CD14-positive monocyte (primary cell): ENCODE results near the gene CCDC40. TPM values are rescaled to one million over a fixed set of nuclear protein-coding genes. Genes with fewer than 3 reads are reported as not detected.

Source experiments
- DNase-seq, 3 donors: peaks; one replicate each; pipeline ENCODE4 v3.0.0-alpha.2; 2011 to 2022
- H2AFZ ChIP-seq: 2 replicates; pipeline ENCODE4 v1.6.0; 2012; ENCODE audit warnings: mild to moderate bottlenecking, low read depth, low read length, inconsistent platforms; ENCODE audit not compliant: insufficient read depth, poor library complexity, severe bottlenecking
- H3K27ac ChIP-seq, 2 donors: 1 replicate in 1 of 2; 2 replicates in 1 of 2; pipeline ENCODE4 v1.5.1; 2012 to 2013; ENCODE audit warnings: low read length in 2 of 2, control low read depth in 1 of 2, inconsistent platforms in 1 of 2, low read depth in 1 of 2, mild to moderate bottlenecking in 1 of 2
- H3K27me3 ChIP-seq, 2 donors: one replicate each; pipeline versions ENCODE4 v1.6.0 to v1.6.1; 2011 to 2013; ENCODE audit warnings: low read length in 2 of 2; ENCODE audit not compliant: control insufficient read depth in 2 of 2, insufficient read depth in 2 of 2
- H3K36me3 ChIP-seq, 2 donors: replicated peaks in 1 of 2; 1 replicate in 1 of 2; 2 replicates in 1 of 2; pipeline versions ENCODE4 v1.5.1 to v1.6.1; 2012 to 2013; ENCODE audit warnings: low read length in 2 of 2, control low read depth in 1 of 2, inconsistent platforms in 1 of 2, mild to moderate bottlenecking in 1 of 2; ENCODE audit not compliant: insufficient read depth in 2 of 2, control insufficient read depth in 1 of 2
- H3K4me1 ChIP-seq, 2 donors: 1 replicate in 1 of 2; 2 replicates in 1 of 2; pipeline versions ENCODE4 v1.5.1 to v1.6.1; 2012 to 2013; ENCODE audit warnings: low read length in 2 of 2, control low read depth in 1 of 2, inconsistent platforms in 1 of 2, mild to moderate bottlenecking in 1 of 2, moderate library complexity in 1 of 2; ENCODE audit not compliant: insufficient read depth in 2 of 2, control insufficient read depth in 1 of 2
- H3K4me2 ChIP-seq: replicated peaks from 2 replicates; pipeline ENCODE3; 2012; ENCODE audit warnings: low read length, moderate library complexity, mild to moderate bottlenecking; ENCODE audit not compliant: poor library complexity, severe bottlenecking; ENCODE audit errors: extremely low read depth
- H3K4me3 ChIP-seq, 3 experiments: fragments of 200-600 bp in 1 of 3; sonication (generic) in 1 of 3; replicated peaks in 1 of 3; 1 replicate in 2 of 3; 2 replicates in 1 of 3; pipeline ENCODE4 v1.5.1; 2011 to 2013; ENCODE audit warnings: low read length in 3 of 3, mild to moderate bottlenecking in 3 of 3, control low read depth in 2 of 3, low read depth in 2 of 3, inconsistent platforms in 1 of 3, moderate library complexity in 1 of 3
- H3K79me2 ChIP-seq: 2 replicates; pipeline ENCODE4 v1.6.0; 2012; ENCODE audit warnings: mild to moderate bottlenecking, control low read depth, inconsistent platforms, low read length, moderate library complexity; ENCODE audit not compliant: insufficient read depth
- H3K9ac ChIP-seq: 2 replicates; pipeline ENCODE4 v1.6.0; 2017; ENCODE audit warnings: low read length, mild to moderate bottlenecking; ENCODE audit not compliant: insufficient read depth, poor library complexity, severe bottlenecking
- H3K9me3 ChIP-seq, 2 donors: replicated peaks in 1 of 2; 1 replicate in 1 of 2; 2 replicates in 1 of 2; pipeline versions ENCODE4 v1.5.1 to v1.6.1; 2012 to 2013; ENCODE audit warnings: low read length in 2 of 2, control low read depth in 1 of 2; ENCODE audit not compliant: control insufficient read depth in 1 of 2, insufficient read depth in 1 of 2
- H4K20me1 ChIP-seq: 2 replicates; pipeline ENCODE4 v1.6.0; 2012; ENCODE audit warnings: mild to moderate bottlenecking, low read length, control low read depth, moderate library complexity; ENCODE audit not compliant: insufficient read depth
- H3K27ac Mint-ChIP-seq, 7 donors: one replicate each; pipeline ENCODE4 v1.8.0; 2020; ENCODE audit warnings: mild to moderate bottlenecking in 7 of 7, mixed read lengths in 7 of 7, moderate library complexity in 6 of 7, inconsistent platforms in 2 of 7
- H3K27me3 Mint-ChIP-seq, 3 donors: one replicate each; pipeline ENCODE4 v1.8.0; 2021 to 2022; ENCODE audit warnings: low read depth in 3 of 3, mild to moderate bottlenecking in 3 of 3, mixed read lengths in 3 of 3, moderate library complexity in 3 of 3, inconsistent platforms in 1 of 3
- H3K36me3 Mint-ChIP-seq, 2 donors: one replicate each; pipeline ENCODE4 v1.8.0; 2020; ENCODE audit warnings: mixed read lengths in 2 of 2, inconsistent platforms in 1 of 2, mild to moderate bottlenecking in 1 of 2
- H3K4me1 Mint-ChIP-seq: one replicate; pipeline ENCODE4 v1.8.0; 2020; ENCODE audit warnings: mild to moderate bottlenecking, mixed read lengths
- H3K4me3 Mint-ChIP-seq, 2 donors: one replicate each; pipeline ENCODE4 v1.8.0; 2020; ENCODE audit warnings: mild to moderate bottlenecking in 2 of 2, mixed read lengths in 2 of 2, moderate library complexity in 1 of 2
- H3K9me3 Mint-ChIP-seq, 7 donors: one replicate each; pipeline ENCODE4 v1.8.0; 2020 to 2022; ENCODE audit warnings: mixed read lengths in 7 of 7, mild to moderate bottlenecking in 6 of 7, moderate library complexity in 6 of 7, inconsistent platforms in 2 of 7
- WGBS: methylation state at CpG from one replicate; pipeline ENCODE4 v1.1.5; 2013; ENCODE audit warnings: missing lambda C conversion rate; ENCODE audit not compliant: insufficient coverage; 5-methylcytosine and 5-hydroxymethylcytosine counted together
- intact Hi-C, 2 donors: fragments of 100-400 bp; cut with micrococcal nuclease; formaldehyde crosslinking; loops; one replicate each; pipeline versions ENCODE4 v1.15.0 to v1.15.1; 2023
- polyA plus RNA-seq, 3 donors: library from polyadenylated mRNA; depleted of rRNA in 1 of 3; unstranded in 2 of 3; stranded (reverse) in 1 of 3; fragments of 300-500 nt in 2 of 3; fragments of >200 nt in 1 of 3; fragmentation: Illumina TruSeq in 2 of 3; gene quantifications; 1 replicate in 2 of 3; 2 replicates in 1 of 3; pipeline ENCODE4 v1.2.3, GENCODE V29; 2012 to 2021
- TF ChIP-seq, protein P1 (sequence below): fragments of 200-600 bp; IDR thresholded peaks from one replicate; pipeline ENCODE4 v1.8.0; 2022; ENCODE audit warnings: antibody characterized with exemption, mild to moderate bottlenecking

The CCDC40 gene
- polyA plus RNA-seq, 3 donors: 0.21 to 0.27 TPM; not detected in 1

GRCh38 chr17:80035687-80035936 lies 830 bp upstream of the CCDC40 start, which contains the start of gene TBC1D16:
TSS of gene TBC1D16 (minus strand) at chr17:80035872. CDS start at chr17:80013547, 22,325 bp downstream.
- H3K27ac Mint-ChIP-seq: peak within 1 kb of the TSS; percentile 32 to 94 (median 90)
- Histone ChIP-seq H3K79me2 (no peaks in the 10 kb centered on the region), H3K4me2 (peak within 1 kb of the TSS; percentile 85), H3K27ac (peak within 1 kb of the TSS; percentile 30 to 75), H3K27me3 (peaks cover 22 to 44% of the 10 kb centered on the region in 2 donors), H3K4me1 (peaks cover 20 to 24% of the 10 kb centered on the region in 2 donors), H4K20me1 (no peaks in the 10 kb centered on the region), H3K4me3 (peak within 1 kb of the TSS; percentile 58 to 75 (median 62)), H3K9ac (peak within 1 kb of the TSS; percentile 70), H2AFZ (peak within 1 kb of the TSS; percentile 91), H3K36me3 (no peaks in the 10 kb centered on the region), H3K9me3 (no peaks in the 10 kb centered on the region)
- peaks cover 0 to 9% (median 4%) of the 10 kb centered on the region in 7 donors for H3K9me3 Mint-ChIP-seq
- peaks cover 42 to 65% (median 49%) of the 10 kb centered on the region in 3 donors for H3K27me3 Mint-ChIP-seq
- TF ChIP-seq, protein P1, sequence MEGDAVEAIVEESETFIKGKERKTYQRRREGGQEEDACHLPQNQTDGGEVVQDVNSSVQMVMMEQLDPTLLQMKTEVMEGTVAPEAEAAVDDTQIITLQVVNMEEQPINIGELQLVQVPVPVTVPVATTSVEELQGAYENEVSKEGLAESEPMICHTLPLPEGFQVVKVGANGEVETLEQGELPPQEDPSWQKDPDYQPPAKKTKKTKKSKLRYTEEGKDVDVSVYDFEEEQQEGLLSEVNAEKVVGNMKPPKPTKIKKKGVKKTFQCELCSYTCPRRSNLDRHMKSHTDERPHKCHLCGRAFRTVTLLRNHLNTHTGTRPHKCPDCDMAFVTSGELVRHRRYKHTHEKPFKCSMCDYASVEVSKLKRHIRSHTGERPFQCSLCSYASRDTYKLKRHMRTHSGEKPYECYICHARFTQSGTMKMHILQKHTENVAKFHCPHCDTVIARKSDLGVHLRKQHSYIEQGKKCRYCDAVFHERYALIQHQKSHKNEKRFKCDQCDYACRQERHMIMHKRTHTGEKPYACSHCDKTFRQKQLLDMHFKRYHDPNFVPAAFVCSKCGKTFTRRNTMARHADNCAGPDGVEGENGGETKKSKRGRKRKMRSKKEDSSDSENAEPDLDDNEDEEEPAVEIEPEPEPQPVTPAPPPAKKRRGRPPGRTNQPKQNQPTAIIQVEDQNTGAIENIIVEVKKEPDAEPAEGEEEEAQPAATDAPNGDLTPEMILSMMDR: no peak
- 0% methylated on average over 38 of the region's 46 CpGs for WGBS
- intact Hi-C loops: loop anchor here in 1 of 2 donors (10.0 kb wide), 1 partner anchor 109 kb away; the partner anchor contains the start of gene EIF4A3
- peaks cover 5 to 14% of the 10 kb centered on the region in 2 donors for H3K36me3 Mint-ChIP-seq
- peaks cover 21% of the 10 kb centered on the region for H3K4me1 Mint-ChIP-seq
- peak within 1 kb of the TSS; percentile 85 to 94 for H3K4me3 Mint-ChIP-seq
- no peak for DNase-seq

DNA sequence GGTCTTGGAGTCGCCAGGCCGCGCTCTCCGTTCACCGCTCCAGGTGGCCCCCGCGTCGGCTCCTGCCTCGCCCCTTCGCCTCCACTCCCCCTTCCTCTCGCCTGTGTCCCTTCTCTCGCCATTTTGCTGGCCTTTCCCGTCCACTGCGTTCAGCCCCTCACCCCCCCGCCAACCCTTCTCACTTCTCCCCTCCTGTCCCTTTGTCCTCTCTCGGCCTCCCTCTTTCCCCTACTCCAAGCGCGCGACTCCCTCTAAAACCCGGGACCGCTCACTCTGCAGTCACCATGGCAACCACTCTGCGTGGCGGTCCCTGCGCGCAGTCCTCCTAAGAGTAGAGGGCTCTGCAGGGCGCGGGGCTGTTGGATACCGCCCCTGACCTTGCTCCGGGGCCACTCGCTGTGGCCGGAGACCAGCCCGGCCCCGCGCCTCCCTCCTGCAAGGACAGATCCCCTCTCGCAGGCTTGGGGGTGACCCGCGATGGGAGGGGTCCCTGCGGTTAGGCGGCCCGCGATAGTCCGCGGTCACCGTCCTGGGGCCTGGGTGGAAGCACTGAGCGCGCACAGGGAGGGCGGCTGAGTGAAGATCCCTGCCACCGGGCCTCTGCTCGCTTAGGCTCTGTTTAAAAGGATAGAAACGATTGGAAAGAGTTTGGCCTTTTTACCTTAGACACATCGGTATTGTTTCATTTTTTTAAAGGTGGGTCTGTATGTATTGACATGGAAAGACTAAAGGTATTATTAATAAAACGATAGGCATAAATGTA lies 454 bp downstream of the CCDC40 start:
- Histone ChIP-seq H3K27me3 (peaks cover 22 to 44% of the 10 kb centered on the region in 2 donors), H4K20me1 (no peaks in the 10 kb centered on the region), H3K9ac (peak overlapping the region; percentile 70), H3K4me3 (peak overlapping the region; percentile 44 to 75 (median 58)), H3K79me2 (no peaks in the 10 kb centered on the region), H3K4me2 (peak overlapping the region; percentile 85), H3K36me3 (no peaks in the 10 kb centered on the region), H2AFZ (peak overlapping the region; percentile 91), H3K27ac (no peak overlapping the region), H3K4me1 (peaks cover 20 to 24% of the 10 kb centered on the region in 2 donors), H3K9me3 (no peaks in the 10 kb centered on the region)
- Mint-ChIP-seq H3K4me3 (peak overlapping the region; percentile 82 to 90), H3K27ac (peak overlapping the region in 5 of 7 donors; percentile 83 to 92 (median 88)), H3K4me1 (peaks cover 21% of the 10 kb centered on the region), H3K36me3 (peaks cover 5 to 14% of the 10 kb centered on the region in 2 donors), H3K27me3 (peaks cover 42 to 65% (median 49%) of the 10 kb centered on the region in 3 donors), H3K9me3 (peaks cover 0 to 9% (median 4%) of the 10 kb centered on the region in 7 donors)
- intact Hi-C loops: loop anchor here in 1 of 2 donors (10.0 kb wide), 1 partner anchor 108 kb away; the partner anchor contains the start of gene EIF4A3
- TF ChIP-seq, protein P1: no peak
- under 1% methylated on average over 49 of the region's 52 CpGs for WGBS
- DNase-seq: peak in 2 of 3 donors; percentile 6 to 17
